Activated T-helper 1 cell treated with anti-CD3 and anti-CD28 coated beads, Interleukin-12 subunit alpha, Interleukin-12 subunit beta, Interleukin-2, Interleukin-4 antibody, amounts not matched to agents 30 ng/mL and 10 ng/mL and 1 ng/mL, durations not matched to agents 14 hours and 24 hours and 36 hours (primary cell): Measurements from ENCODE around the gene RAPGEF2. TPM values are rescaled to one million over a fixed set of nuclear protein-coding genes. Genes with fewer than 3 reads are reported as not detected.

Source experiments
- DNase-seq: peaks from one replicate; pipeline ENCODE4 v3.0.0; 2021; ENCODE audit warnings: low spot score
- H3K27ac Mint-ChIP-seq: one replicate; pipeline ENCODE4 v1.8.0; 2021; ENCODE audit warnings: mild to moderate bottlenecking, mixed read lengths
- H3K27me3 Mint-ChIP-seq: one replicate; pipeline ENCODE4 v1.8.0; 2022; ENCODE audit warnings: mild to moderate bottlenecking, moderate library complexity, mixed read lengths; ENCODE audit not compliant: insufficient read depth
- H3K36me3 Mint-ChIP-seq: one replicate; pipeline ENCODE4 v1.8.0; 2021; ENCODE audit warnings: low read depth, mixed read lengths
- H3K4me1 Mint-ChIP-seq: one replicate; pipeline ENCODE4 v1.8.0; 2021; ENCODE audit warnings: low read depth, mixed read lengths
- H3K4me3 Mint-ChIP-seq: one replicate; pipeline ENCODE4 v1.8.0; 2021; ENCODE audit warnings: mild to moderate bottlenecking, moderate library complexity, mixed read lengths
- H3K9me3 Mint-ChIP-seq: one replicate; pipeline ENCODE4 v1.8.0; 2021; ENCODE audit warnings: mixed read lengths
- intact Hi-C: fragments of 100-400 bp; cut with micrococcal nuclease; formaldehyde crosslinking; loops from one replicate; pipeline ENCODE4 v1.15.1; 2024
- total RNA-seq: library from RNA; stranded (reverse); gene quantifications from 2 replicates; pipeline ENCODE4 v1.2.3, GENCODE V29; 2022

RAPGEF2 gene
- total RNA-seq, 1 donor from 2014 or later: 27.5 TPM

GRCh38 chr4:159326480-159326879, 223.6 kb downstream of the RAPGEF2 start:
- no peaks in the 10 kb centered on the region for H3K9me3 Mint-ChIP-seq
- H3K4me3 Mint-ChIP-seq: no peak overlapping the region
- H3K36me3 Mint-ChIP-seq: peaks cover 19% of the 10 kb centered on the region
- no peak overlapping the region for H3K27ac Mint-ChIP-seq
- no peak for DNase-seq
- intact Hi-C loops: no loop called here
- no peaks in the 10 kb centered on the region for H3K27me3 Mint-ChIP-seq
- no peaks in the 10 kb centered on the region for H3K4me1 Mint-ChIP-seq

- Mint-ChIP-seq H3K27me3 (no peaks in the 10 kb centered on the region), H3K4me1 (no peaks in the 10 kb centered on the region), H3K9me3 (no peaks in the 10 kb centered on the region), H3K4me3 (no peak overlapping the region), H3K27ac (no peak overlapping the region), H3K36me3 (peaks cover 14% of the 10 kb centered on the region)
- intact Hi-C loops: no loop called here
- DNase-seq: no peak
These were observed 225.9 kb downstream of the RAPGEF2 start for GRCh38 chr4:159328766-159329165.

GRCh38 chr4:159334461-159334860, 231.6 kb downstream of the RAPGEF2 start:
- DNase-seq: no peak
- Mint-ChIP-seq H3K9me3 (no peaks in the 10 kb centered on the region), H3K4me3 (no peak overlapping the region), H3K27me3 (no peaks in the 10 kb centered on the region), H3K4me1 (no peaks in the 10 kb centered on the region), H3K36me3 (peaks cover 29% of the 10 kb centered on the region), H3K27ac (no peak overlapping the region)
- intact Hi-C loops: no loop called here

- DNase-seq: no peak
- Mint-ChIP-seq H3K27me3 (no peaks in the 10 kb centered on the region), H3K4me3 (no peak overlapping the region), H3K9me3 (no peaks in the 10 kb centered on the region), H3K4me1 (no peaks in the 10 kb centered on the region), H3K36me3 (peaks cover 26% of the 10 kb centered on the region), H3K27ac (no peak overlapping the region)
- intact Hi-C loops: no loop called here
These were observed 234.2 kb downstream of the RAPGEF2 start for GRCh38 chr4:159337041-159337440.

- H3K27ac Mint-ChIP-seq: no peak overlapping the region
- H3K9me3 Mint-ChIP-seq: no peaks in the 10 kb centered on the region
- intact Hi-C loops: no loop called here
- H3K4me3 Mint-ChIP-seq: no peak overlapping the region
- no peak for DNase-seq
- no peaks in the 10 kb centered on the region for H3K27me3 Mint-ChIP-seq
- peaks cover 6% of the 10 kb centered on the region for H3K4me1 Mint-ChIP-seq
- H3K36me3 Mint-ChIP-seq: peaks cover 31% of the 10 kb centered on the region
These were observed 238.6 kb downstream of the RAPGEF2 start for GRCh38 chr4:159341522-159341921.

- no peaks in the 10 kb centered on the region for H3K9me3 Mint-ChIP-seq
- peaks cover 6% of the 10 kb centered on the region for H3K4me1 Mint-ChIP-seq
- H3K27ac Mint-ChIP-seq: no peak overlapping the region
- H3K4me3 Mint-ChIP-seq: no peak overlapping the region
- intact Hi-C loops: no loop called here
- H3K27me3 Mint-ChIP-seq: no peaks in the 10 kb centered on the region
- DNase-seq: no peak
- H3K36me3 Mint-ChIP-seq: peaks cover 31% of the 10 kb centered on the region
These were observed 239.5 kb downstream of the RAPGEF2 start for GRCh38 chr4:159342374-159342773.

GRCh38 chr4:159343116-159343515, 240.2 kb downstream of the RAPGEF2 start:
- Mint-ChIP-seq H3K27ac (no peak overlapping the region), H3K4me3 (no peak overlapping the region), H3K9me3 (no peaks in the 10 kb centered on the region), H3K27me3 (no peaks in the 10 kb centered on the region), H3K4me1 (peaks cover 6% of the 10 kb centered on the region), H3K36me3 (peaks cover 31% of the 10 kb centered on the region)
- no peak for DNase-seq
- intact Hi-C loops: no loop called here

- Mint-ChIP-seq H3K36me3 (peaks cover 16% of the 10 kb centered on the region), H3K4me3 (no peak overlapping the region), H3K9me3 (no peaks in the 10 kb centered on the region)
These were observed 242.0 kb downstream of the RAPGEF2 start for GRCh38 chr4:159344877-159345276.

GRCh38 chr4:159346681-159347080, 243.8 kb downstream of the RAPGEF2 start:
- Mint-ChIP-seq H3K4me3 (no peak overlapping the region), H3K9me3 (no peaks in the 10 kb centered on the region), H3K27ac (no peak overlapping the region), H3K27me3 (no peaks in the 10 kb centered on the region), H3K4me1 (peaks cover 6% of the 10 kb centered on the region), H3K36me3 (peaks cover 18% of the 10 kb centered on the region)
- intact Hi-C loops: no loop called here
- no peak for DNase-seq

More at GRCh38 chr4:159344877-159345276, 242.0 kb downstream of the RAPGEF2 start:
- intact Hi-C loops: no loop called here
- Mint-ChIP-seq H3K27ac (no peak overlapping the region), H3K4me1 (peaks cover 6% of the 10 kb centered on the region), H3K27me3 (no peaks in the 10 kb centered on the region)
- DNase-seq: no peak

GRCh38 chr4:159347813-159348212, 244.9 kb downstream of the RAPGEF2 start:
- Mint-ChIP-seq H3K4me3 (no peak overlapping the region), H3K27me3 (no peaks in the 10 kb centered on the region), H3K36me3 (peaks cover 22% of the 10 kb centered on the region), H3K27ac (no peak overlapping the region), H3K4me1 (peaks cover 5% of the 10 kb centered on the region), H3K9me3 (no peaks in the 10 kb centered on the region)
- DNase-seq: no peak
- intact Hi-C loops: no loop called here

GRCh38 chr4:159349332-159349731, 246.5 kb downstream of the RAPGEF2 start:
- Mint-ChIP-seq H3K36me3 (peaks cover 22% of the 10 kb centered on the region), H3K27me3 (no peaks in the 10 kb centered on the region), H3K9me3 (no peaks in the 10 kb centered on the region), H3K4me1 (no peaks in the 10 kb centered on the region), H3K27ac (no peak overlapping the region), H3K4me3 (no peak overlapping the region)
- intact Hi-C loops: no loop called here
- no peak for DNase-seq

GRCh38 chr4:159352609-159353008, 249.7 kb downstream of the RAPGEF2 start:
- no peak for DNase-seq
- H3K4me3 Mint-ChIP-seq: no peak overlapping the region

GRCh38 chr4:159353422-159354116, 250.7 kb downstream of the RAPGEF2 start:
- H3K27ac Mint-ChIP-seq: no peak overlapping the region
- no peaks in the 10 kb centered on the region for H3K27me3 Mint-ChIP-seq
- peaks cover 33% of the 10 kb centered on the region for H3K36me3 Mint-ChIP-seq
- no peak for DNase-seq
- H3K9me3 Mint-ChIP-seq: no peaks in the 10 kb centered on the region
- no peaks in the 10 kb centered on the region for H3K4me1 Mint-ChIP-seq
- intact Hi-C loops: no loop called here
- no peak overlapping the region for H3K4me3 Mint-ChIP-seq

More at GRCh38 chr4:159352609-159353008, 249.7 kb downstream of the RAPGEF2 start:
- no peaks in the 10 kb centered on the region for H3K27me3 Mint-ChIP-seq
- intact Hi-C loops: no loop called here
- H3K36me3 Mint-ChIP-seq: peaks cover 31% of the 10 kb centered on the region
- H3K4me1 Mint-ChIP-seq: no peaks in the 10 kb centered on the region
- H3K27ac Mint-ChIP-seq: no peak overlapping the region
- no peaks in the 10 kb centered on the region for H3K9me3 Mint-ChIP-seq

GRCh38 chr4:159355466-159355865, 252.6 kb downstream of the RAPGEF2 start:
- intact Hi-C loops: no loop called here
- H3K27me3 Mint-ChIP-seq: no peaks in the 10 kb centered on the region
- H3K36me3 Mint-ChIP-seq: peaks cover 38% of the 10 kb centered on the region
- H3K9me3 Mint-ChIP-seq: no peaks in the 10 kb centered on the region
- H3K4me1 Mint-ChIP-seq: no peaks in the 10 kb centered on the region
- no peak overlapping the region for H3K27ac Mint-ChIP-seq
- no peak for DNase-seq
- H3K4me3 Mint-ChIP-seq: no peak overlapping the region
